ENCODE measurements around the gene ABHD11. TPM values are rescaled to one million over a fixed set of nuclear protein-coding genes. Genes with fewer than 3 reads are reported as not detected.

The ABHD11 gene
- total and polyA plus RNA-seq, 9 of the 15 experiments (the other 6 are each of a cell fraction or from before 2014, with no cell fraction given) = 7.7 to 44.2 (median 18.9) TPM

GRCh38 chr7:73734619-73735527 is 3.7 kb downstream of the ABHD11 start (continued):
- TF ChIP-seq ZBTB40 (IDR thresholded peaks at IDR 0.05) (no peak), ZBTB40 (CRISPR knock-in tag; IDR thresholded peaks at IDR 0.05) (no peak), HNRNPUL1 (IDR thresholded peaks at IDR 0.05; ENCODE audit: low read length) (no peak), TBP (optimal IDR thresholded peaks at IDR 0.05; ENCODE audit: low read depth, low read length) (no peak), C11orf30 (IDR thresholded peaks at IDR 0.05; ENCODE audit: low read depth) (no peak), NFYB (IDR thresholded peaks at IDR 0.05; ENCODE audit: extremely low read depth, insufficient read length) (no peak), PCBP1 (IDR thresholded peaks at IDR 0.05; ENCODE audit: low read depth, low read length, poor library complexity, severe bottlenecking) (no peak), ZNF77 (CRISPR knock-in tag; IDR thresholded peaks at IDR 0.05) (no peak), NCOA6 (IDR thresholded peaks at IDR 0.05) (no peak), SMAD4 (CRISPR knock-in tag; conservative IDR thresholded peaks at IDR 0.05) (no peak), MIER1 (IDR thresholded peaks at IDR 0.05; ENCODE audit: low read depth) (no peak), PHB (CRISPR knock-in tag; IDR thresholded peaks at IDR 0.05) (no peak), FOXP4 (CRISPR knock-in tag; IDR thresholded peaks at IDR 0.05; ENCODE audit: borderline replicate concordance) (no peak), JUND (IDR thresholded peaks at IDR 0.05; ENCODE audit: borderline replicate concordance, low read depth, low read length) (peak; percentile 72), JUND (tag; IDR thresholded peaks at IDR 0.05; ENCODE audit: borderline replicate concordance, low read depth, low read length) (peak; percentile 56; the same call in 1 of the 3 replicates), ZNF3 (CRISPR knock-in tag; IDR thresholded peaks at IDR 0.05) (no peak), KDM2B (CRISPR knock-in tag; IDR thresholded peaks at IDR 0.05) (no peak), TAF7 (tag; IDR thresholded peaks at IDR 0.05) (no peak)

Measured in K562 (cell line).